ENCODE results near the gene ZDHHC4. TPM values are rescaled to one million over a fixed set of nuclear protein-coding genes. Genes with fewer than 3 reads are reported as not detected.

Gene ZDHHC4
- total RNA-seq, 1 donor from 2014 or later = 63.5 TPM

- peaks cover 5% of the 10 kb centered on the region for H3K27me3 Mint-ChIP-seq (ENCODE audit: unreplicated experiment)
- no peak overlapping the region for H3K27ac Mint-ChIP-seq (ENCODE audit: unreplicated experiment)
- H3K4me1 Mint-ChIP-seq (ENCODE audit: unreplicated experiment) = no peaks in the 10 kb centered on the region
- DNase-seq (ENCODE audit: extremely low spot score, unreplicated experiment) = no peak
- no peaks in the 10 kb centered on the region for H3K36me3 Mint-ChIP-seq (ENCODE audit: unreplicated experiment)
- no peaks in the 10 kb centered on the region for H3K9me3 Mint-ChIP-seq (ENCODE audit: unreplicated experiment)
- TF ChIP-seq CTCF (IDR thresholded peaks at IDR 0.05) = no peak
- no peak overlapping the region for H3K4me3 Mint-ChIP-seq (ENCODE audit: unreplicated experiment)
These were observed 34.9 kb upstream of the ZDHHC4 start for GRCh38 chr7:6542368-6542767.

- Mint-ChIP-seq H3K27ac (ENCODE audit: unreplicated experiment) (no peak overlapping the region), H3K9me3 (ENCODE audit: unreplicated experiment) (no peaks in the 10 kb centered on the region), H3K4me1 (ENCODE audit: unreplicated experiment) (no peaks in the 10 kb centered on the region), H3K27me3 (ENCODE audit: unreplicated experiment) (peaks cover 2% of the 10 kb centered on the region), H3K36me3 (ENCODE audit: unreplicated experiment) (no peaks in the 10 kb centered on the region), H3K4me3 (ENCODE audit: unreplicated experiment) (no peak overlapping the region)
- DNase-seq (ENCODE audit: extremely low spot score, unreplicated experiment) = no peak
- TF ChIP-seq CTCF (IDR thresholded peaks at IDR 0.05) = no peak
These were observed 31.7 kb upstream of the ZDHHC4 start for GRCh38 chr7:6545398-6546126.

- Mint-ChIP-seq H3K27me3 (ENCODE audit: unreplicated experiment) (peaks cover 2% of the 10 kb centered on the region), H3K27ac (ENCODE audit: unreplicated experiment) (no peak overlapping the region), H3K4me1 (ENCODE audit: unreplicated experiment) (no peaks in the 10 kb centered on the region), H3K36me3 (ENCODE audit: unreplicated experiment) (no peaks in the 10 kb centered on the region), H3K4me3 (ENCODE audit: unreplicated experiment) (no peak overlapping the region), H3K9me3 (ENCODE audit: unreplicated experiment) (no peaks in the 10 kb centered on the region)
- no peak for TF ChIP-seq CTCF (IDR thresholded peaks at IDR 0.05)
- no peak for DNase-seq (ENCODE audit: extremely low spot score, unreplicated experiment)
These were observed 30.6 kb upstream of the ZDHHC4 start for GRCh38 chr7:6546498-6547251.

DNA sequence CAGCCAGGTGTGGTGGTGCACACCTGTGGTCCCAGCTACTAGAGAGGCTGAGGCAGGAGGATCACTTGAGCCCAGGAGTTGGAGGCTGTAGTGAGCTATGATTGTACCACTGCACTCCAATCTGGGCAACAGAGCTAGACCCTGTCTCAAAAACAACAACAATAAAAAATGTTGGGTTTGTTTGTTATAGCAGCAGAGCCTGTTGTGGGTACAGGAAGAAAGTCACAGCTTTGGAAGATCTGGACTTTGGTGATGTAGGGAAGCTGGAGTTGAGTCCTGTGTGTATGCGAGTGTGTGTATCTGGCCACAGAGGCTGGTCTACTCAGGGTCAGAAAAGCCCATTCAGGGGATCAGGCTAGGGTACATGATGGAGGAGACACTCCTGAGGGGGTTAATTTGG is 29.9 kb upstream of the ZDHHC4 start:
- no peaks in the 10 kb centered on the region for H3K9me3 Mint-ChIP-seq (ENCODE audit: unreplicated experiment)

More for the DNA sequence above, 29.9 kb upstream of the ZDHHC4 start:
- Mint-ChIP-seq H3K27me3 (ENCODE audit: unreplicated experiment) (peaks cover 2% of the 10 kb centered on the region), H3K4me1 (ENCODE audit: unreplicated experiment) (no peaks in the 10 kb centered on the region), H3K27ac (ENCODE audit: unreplicated experiment) (no peak overlapping the region), H3K4me3 (ENCODE audit: unreplicated experiment) (no peak overlapping the region), H3K36me3 (ENCODE audit: unreplicated experiment) (no peaks in the 10 kb centered on the region)
- DNase-seq (ENCODE audit: extremely low spot score, unreplicated experiment) = no peak
- no peak for TF ChIP-seq CTCF (IDR thresholded peaks at IDR 0.05)
